IMR-90 (cell line): ENCODE results near the gene GABBR2.
"Not testable (repeated sequence)": the region's sequence is repeated elsewhere in the genome, so short reads cannot be mapped to it uniquely, and the experiment has no call there.

Experiments used
- CTCF ChIP-seq: conservative IDR thresholded peaks from 2 replicates; pipeline ENCODE4 v1.5.1; 2012; ENCODE audit warnings: mild to moderate bottlenecking, low read depth, low read length, improper control_type of control experiment
- MAZ ChIP-seq: IDR thresholded peaks from 2 replicates; pipeline ENCODE4 v1.6.1; 2012; ENCODE audit warnings: low read depth, mild to moderate bottlenecking, low read length, improper control_type of control experiment, moderate library complexity, borderline replicate concordance
- POLR2A ChIP-seq: IDR thresholded peaks from 2 replicates; pipeline ENCODE4 v1.6.1; 2012; ENCODE audit warnings: mild to moderate bottlenecking, low read depth, low read length
- USF2 ChIP-seq: fragments of 150-350 bp; IDR thresholded peaks from 2 replicates; pipeline ENCODE4 v1.6.1; 2017; ENCODE audit warnings: mild to moderate bottlenecking, antibody characterized with exemption, low read length, low read depth

- not testable (repeated sequence) for TF ChIP-seq CTCF, MAZ, POLR2A, USF2
These were observed 425.6 kb downstream of the GABBR2 start for GRCh38 chr9:98283143-98283542.
